ENCODE data around the gene PKNOX2.
A peak's percentile ranks its signal among the peaks of the same experiment; 100 is the strongest.

DNA sequence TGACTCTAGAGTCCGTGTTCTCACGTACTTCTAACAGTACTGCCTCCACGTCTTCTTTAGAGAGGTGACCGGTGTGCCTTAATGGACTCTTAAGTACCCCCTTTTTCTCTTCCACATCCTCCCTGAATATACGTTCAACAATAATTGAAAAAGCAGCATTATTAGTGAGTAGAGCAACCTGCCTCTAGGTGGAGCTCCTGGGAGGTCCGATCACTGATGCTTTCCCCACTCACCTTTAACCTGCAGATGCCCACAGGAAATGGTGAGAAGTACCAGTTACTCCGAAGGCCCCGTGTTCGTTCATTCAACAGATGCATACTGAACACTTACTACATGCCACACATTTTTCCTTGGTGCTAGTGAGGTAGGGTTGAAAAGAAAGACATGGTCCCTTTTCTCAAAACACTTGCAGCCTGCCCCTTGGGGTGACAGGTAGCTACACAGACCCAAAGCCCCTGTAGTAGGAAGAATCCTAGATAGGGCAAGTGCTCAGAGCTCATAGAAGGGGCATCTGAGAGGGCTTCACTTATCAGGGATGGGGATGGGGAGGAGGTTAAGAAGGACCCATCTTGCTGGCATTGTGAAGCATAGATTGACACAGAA lies 258.8 kb downstream of the PKNOX2 start:
- TF ChIP-seq POLR2AphosphoS5 (IDR thresholded peaks at IDR 0.05) = no peak
- TF ChIP-seq, protein P1, sequence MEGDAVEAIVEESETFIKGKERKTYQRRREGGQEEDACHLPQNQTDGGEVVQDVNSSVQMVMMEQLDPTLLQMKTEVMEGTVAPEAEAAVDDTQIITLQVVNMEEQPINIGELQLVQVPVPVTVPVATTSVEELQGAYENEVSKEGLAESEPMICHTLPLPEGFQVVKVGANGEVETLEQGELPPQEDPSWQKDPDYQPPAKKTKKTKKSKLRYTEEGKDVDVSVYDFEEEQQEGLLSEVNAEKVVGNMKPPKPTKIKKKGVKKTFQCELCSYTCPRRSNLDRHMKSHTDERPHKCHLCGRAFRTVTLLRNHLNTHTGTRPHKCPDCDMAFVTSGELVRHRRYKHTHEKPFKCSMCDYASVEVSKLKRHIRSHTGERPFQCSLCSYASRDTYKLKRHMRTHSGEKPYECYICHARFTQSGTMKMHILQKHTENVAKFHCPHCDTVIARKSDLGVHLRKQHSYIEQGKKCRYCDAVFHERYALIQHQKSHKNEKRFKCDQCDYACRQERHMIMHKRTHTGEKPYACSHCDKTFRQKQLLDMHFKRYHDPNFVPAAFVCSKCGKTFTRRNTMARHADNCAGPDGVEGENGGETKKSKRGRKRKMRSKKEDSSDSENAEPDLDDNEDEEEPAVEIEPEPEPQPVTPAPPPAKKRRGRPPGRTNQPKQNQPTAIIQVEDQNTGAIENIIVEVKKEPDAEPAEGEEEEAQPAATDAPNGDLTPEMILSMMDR (IDR thresholded peaks at IDR 0.05 in 8 of 11, conservative IDR thresholded peaks at IDR 0.05 in 3 of 11) = peak in 2 of 11 experiments; percentile 13 to 17
